Thoracic aorta (tissue), 2 donors: ENCODE measurements around the gene ATP2B2. TPM values are rescaled to one million over a fixed set of nuclear protein-coding genes. Genes with fewer than 3 reads are reported as not detected.
A peak's percentile ranks its signal among the peaks of the same experiment; 100 is the strongest.

ENCODE experiments used
- ATAC-seq: fragments of 150-250 bp; one replicate; pipeline ENCODE4 v1.8.0; 2017; ENCODE audit warnings: low read depth; ENCODE audit not compliant: insufficient number of reproducible peaks, low FRiP score
- DNase-seq: peaks from one replicate; pipeline ENCODE4 v3.0.0-alpha.2; 2020; ENCODE audit warnings: low spot score
- H3K27ac ChIP-seq, 2 donors: fragments of 200-600 bp; sonication (generic); 1 replicate in 1 of 2; 2 replicates in 1 of 2; pipeline ENCODE4 v1.5.1; 2016; ENCODE audit warnings: mild to moderate bottlenecking in 2 of 2, moderate library complexity in 2 of 2
- H3K27me3 ChIP-seq: fragments of 200-600 bp; sonication (generic); replicated peaks from 2 replicates; pipeline ENCODE4 v1.6.0; 2016; ENCODE audit warnings: mild to moderate bottlenecking; ENCODE audit not compliant: insufficient read depth
- H3K36me3 ChIP-seq: fragments of 200-600 bp; sonication (generic); one replicate; pipeline ENCODE4 v1.5.1; 2016
- H3K4me1 ChIP-seq, 2 donors: fragments of 200-600 bp; sonication (generic); 1 replicate in 1 of 2; 2 replicates in 1 of 2; pipeline versions ENCODE4 v1.5.1 to v1.6.0; 2016; ENCODE audit warnings: low read depth in 2 of 2, mild to moderate bottlenecking in 1 of 2; ENCODE audit not compliant: control insufficient read depth in 1 of 2
- H3K4me3 ChIP-seq: fragments of 200-600 bp; sonication (generic); 2 replicates; pipeline ENCODE4 v1.5.1; 2016; ENCODE audit warnings: mild to moderate bottlenecking
- H3K9me3 ChIP-seq: fragments of 200-600 bp; sonication (generic); 2 replicates; pipeline ENCODE4 v1.5.1; 2016
- total RNA-seq, 2 donors: library from RNA; depleted of rRNA; stranded (reverse); fragments of >200 nt; gene quantifications; one replicate each; pipeline versions ENCODE4 v1.1.0 to v1.2.3, GENCODE V29; 2016
- TF ChIP-seq, protein P1 (sequence below): fragments of 200-600 bp; sonication (generic); IDR thresholded peaks from one replicate; pipeline ENCODE4 v1.5.1; 2019; ENCODE audit warnings: antibody characterized with exemption

Gene ATP2B2
- total RNA-seq, 2 donors from 2014 or later = not detected

DNA sequence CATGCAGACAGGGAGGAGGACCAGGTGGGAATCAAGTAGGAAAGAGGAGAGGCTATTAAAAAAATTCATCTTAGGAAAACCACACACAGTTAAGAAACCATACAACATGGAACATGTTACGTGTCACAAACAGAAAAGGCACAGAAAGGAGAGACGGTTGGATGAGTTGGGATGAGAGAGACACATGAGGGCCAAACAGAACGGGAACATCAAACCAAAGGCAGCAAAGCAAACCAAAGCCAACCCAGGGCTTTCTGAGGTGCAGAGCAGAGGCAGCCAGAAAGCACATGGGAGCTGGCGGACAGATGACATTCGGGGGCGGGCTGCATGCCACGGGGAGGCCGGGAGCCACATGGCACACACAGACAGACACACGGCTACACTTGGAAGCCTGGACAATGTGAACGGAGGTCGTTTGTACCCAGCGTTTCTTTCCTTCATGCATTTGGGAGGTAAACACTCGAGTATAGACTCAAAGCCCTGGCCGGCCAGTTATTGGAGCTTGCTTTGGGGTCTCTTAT lies 175.8 kb downstream of the ATP2B2 start:
- ATAC-seq (no peak), DNase-seq (no peak)
- TF ChIP-seq, protein P1, sequence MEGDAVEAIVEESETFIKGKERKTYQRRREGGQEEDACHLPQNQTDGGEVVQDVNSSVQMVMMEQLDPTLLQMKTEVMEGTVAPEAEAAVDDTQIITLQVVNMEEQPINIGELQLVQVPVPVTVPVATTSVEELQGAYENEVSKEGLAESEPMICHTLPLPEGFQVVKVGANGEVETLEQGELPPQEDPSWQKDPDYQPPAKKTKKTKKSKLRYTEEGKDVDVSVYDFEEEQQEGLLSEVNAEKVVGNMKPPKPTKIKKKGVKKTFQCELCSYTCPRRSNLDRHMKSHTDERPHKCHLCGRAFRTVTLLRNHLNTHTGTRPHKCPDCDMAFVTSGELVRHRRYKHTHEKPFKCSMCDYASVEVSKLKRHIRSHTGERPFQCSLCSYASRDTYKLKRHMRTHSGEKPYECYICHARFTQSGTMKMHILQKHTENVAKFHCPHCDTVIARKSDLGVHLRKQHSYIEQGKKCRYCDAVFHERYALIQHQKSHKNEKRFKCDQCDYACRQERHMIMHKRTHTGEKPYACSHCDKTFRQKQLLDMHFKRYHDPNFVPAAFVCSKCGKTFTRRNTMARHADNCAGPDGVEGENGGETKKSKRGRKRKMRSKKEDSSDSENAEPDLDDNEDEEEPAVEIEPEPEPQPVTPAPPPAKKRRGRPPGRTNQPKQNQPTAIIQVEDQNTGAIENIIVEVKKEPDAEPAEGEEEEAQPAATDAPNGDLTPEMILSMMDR = no peak
- Histone ChIP-seq H3K4me3 (no peak overlapping the region), H3K9me3 (no peaks in the 10 kb centered on the region), H3K27me3 (no peaks in the 10 kb centered on the region), H3K27ac (no peak overlapping the region), H3K4me1 (no peaks in the 10 kb centered on the region), H3K36me3 (no peaks in the 10 kb centered on the region)

DNA sequence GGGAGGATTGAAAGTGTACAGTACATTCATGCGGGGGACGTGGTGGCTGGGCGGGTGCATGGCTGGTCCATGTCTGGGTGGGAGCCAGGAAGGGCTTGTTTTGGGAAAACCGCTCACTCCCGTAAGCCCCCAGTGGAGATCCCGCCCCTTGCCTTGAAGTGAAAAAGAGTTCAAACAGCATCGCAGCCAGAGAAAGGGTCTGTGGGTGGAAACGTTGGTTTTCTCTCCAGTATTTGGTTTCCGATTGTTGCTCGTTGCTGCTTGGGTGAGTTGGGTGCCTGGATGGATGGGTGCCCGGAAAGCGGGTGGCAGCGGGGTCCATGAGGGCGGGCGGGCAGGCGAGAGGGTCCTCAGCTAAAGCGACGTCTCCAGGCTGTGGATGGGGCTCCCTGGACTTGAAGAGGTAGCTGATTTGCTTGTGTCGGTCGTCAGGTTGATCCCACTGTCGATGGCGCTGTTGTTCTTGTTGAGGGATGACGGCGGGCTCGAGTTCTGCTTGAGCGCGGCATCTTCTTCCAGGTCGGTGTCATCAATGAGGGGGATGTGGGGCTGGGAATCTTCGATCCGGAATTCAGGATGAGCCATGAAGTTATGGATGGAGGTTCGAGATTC lies 176.8 kb downstream of the ATP2B2 start:
- ATAC-seq (no peak), DNase-seq (no peak)
- no peak overlapping the region for H3K27ac ChIP-seq
- H3K4me1 ChIP-seq = no peaks in the 10 kb centered on the region
- TF ChIP-seq, protein P1 = no peak
- no peaks in the 10 kb centered on the region for H3K9me3 ChIP-seq
- no peak overlapping the region for H3K4me3 ChIP-seq
- no peaks in the 10 kb centered on the region for H3K27me3 ChIP-seq
- H3K36me3 ChIP-seq = no peaks in the 10 kb centered on the region

DNA sequence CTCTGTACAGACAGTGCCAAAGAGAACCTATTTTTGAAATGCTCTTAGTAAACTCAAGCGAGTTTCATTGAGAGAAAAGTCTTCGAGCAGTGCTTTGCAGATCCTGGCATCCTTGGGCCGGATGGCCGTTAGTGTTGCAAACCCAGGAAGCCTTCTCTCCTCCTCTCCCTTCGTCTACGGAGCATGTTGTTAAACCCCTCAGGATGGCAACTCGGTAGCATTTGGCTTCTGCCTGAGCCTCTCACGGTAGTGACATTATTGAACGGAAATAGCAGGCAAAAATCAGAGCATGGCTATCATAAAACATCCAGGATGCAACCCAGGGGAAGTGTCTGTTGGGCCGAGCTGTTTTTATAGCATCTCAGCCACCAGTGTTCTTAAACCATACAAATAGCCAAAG lies 177.8 kb downstream of the ATP2B2 start:
- DNase-seq (no peak), ATAC-seq (no peak)
- no peaks in the 10 kb centered on the region for H3K27me3 ChIP-seq
- no peak overlapping the region for H3K27ac ChIP-seq
- no peak overlapping the region for H3K4me3 ChIP-seq
- no peaks in the 10 kb centered on the region for H3K9me3 ChIP-seq
- H3K4me1 ChIP-seq = no peaks in the 10 kb centered on the region
- TF ChIP-seq, protein P1 = no peak
- no peaks in the 10 kb centered on the region for H3K36me3 ChIP-seq

DNA sequence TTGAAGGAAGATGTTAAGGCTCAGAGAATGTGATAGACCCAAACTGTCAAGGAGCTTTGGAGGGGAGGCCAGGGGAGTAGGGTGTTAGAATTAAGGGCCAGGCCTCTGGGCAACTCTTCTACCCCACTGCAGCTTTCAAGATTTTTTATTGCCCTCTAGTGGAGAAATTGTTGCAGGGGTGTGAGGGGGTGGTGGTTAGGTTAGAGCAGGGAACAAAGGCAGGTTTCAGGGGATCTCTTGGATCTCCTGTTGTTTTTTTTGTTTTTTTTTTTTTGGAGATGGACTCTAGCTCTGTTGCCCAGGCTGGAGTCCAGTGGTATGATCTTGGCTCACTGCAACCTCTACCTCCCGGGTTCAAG lies 183.1 kb downstream of the ATP2B2 start:
- Histone ChIP-seq H3K27ac (no peak overlapping the region), H3K4me3 (no peak overlapping the region), H3K36me3 (peaks cover 7% of the 10 kb centered on the region), H3K4me1 (peaks cover 10 to 25% of the 10 kb centered on the region in 2 donors), H3K27me3 (no peaks in the 10 kb centered on the region), H3K9me3 (no peaks in the 10 kb centered on the region)
- ATAC-seq (no peak), DNase-seq (no peak)
- TF ChIP-seq, protein P1 = no peak

- Histone ChIP-seq H3K9me3 (no peaks in the 10 kb centered on the region), H3K27ac (peak overlapping the region in 1 of 2 donors; percentile 69), H3K27me3 (no peaks in the 10 kb centered on the region), H3K4me3 (peak overlapping the region; percentile 81), H3K36me3 (peaks cover 7% of the 10 kb centered on the region), H3K4me1 (peaks cover 10 to 25% of the 10 kb centered on the region in 2 donors)
- TF ChIP-seq, protein P1 = no peak
- ATAC-seq (no peak), DNase-seq (no peak)
These were observed 183.6 kb downstream of the ATP2B2 start for GRCh38 chr3:10321630-10322351.
